NCI-H2107 treated with DMSO at 0.1 percent for 48 hours (cell line): ENCODE measurements around the gene SLC17A2.

ENCODE experiments used
- DNase-seq: peaks from one replicate; lab custom pipeline; 2025; ENCODE audit not compliant: unreplicated experiment; lab: John Stamatoyannopoulos, UW

SLC17A2 gene

DNA sequence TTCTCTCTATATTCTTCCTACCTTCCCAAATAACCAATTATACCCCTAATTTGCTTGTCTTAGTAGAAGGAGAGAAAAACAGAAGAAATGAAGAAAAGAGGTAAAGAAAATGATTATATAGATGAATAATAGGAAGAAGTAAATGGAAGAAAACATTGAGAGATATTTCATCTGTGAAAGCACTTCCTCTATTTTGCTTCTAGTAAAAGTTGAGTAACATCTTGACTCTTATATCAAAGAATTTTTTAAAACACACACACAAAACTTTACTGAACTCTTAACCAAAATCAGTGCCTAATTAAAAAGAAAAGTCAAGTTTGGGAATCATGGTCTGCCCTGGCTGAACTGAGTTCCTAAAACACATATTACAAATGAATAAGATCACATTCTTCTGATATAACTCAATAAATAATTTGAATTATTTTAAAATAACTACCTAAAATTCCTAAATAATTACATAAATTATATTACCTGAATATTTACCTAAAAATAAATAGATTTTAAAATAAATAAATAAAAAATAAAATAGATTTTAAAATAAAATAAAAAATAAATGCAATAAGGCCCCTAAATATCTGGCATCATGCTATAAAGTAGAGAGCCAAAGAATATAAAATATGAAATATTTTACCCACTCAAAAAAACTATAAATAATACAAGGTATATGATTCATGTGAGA is 8.8 kb downstream of the SLC17A2 start:
- no peak for DNase-seq

DNA sequence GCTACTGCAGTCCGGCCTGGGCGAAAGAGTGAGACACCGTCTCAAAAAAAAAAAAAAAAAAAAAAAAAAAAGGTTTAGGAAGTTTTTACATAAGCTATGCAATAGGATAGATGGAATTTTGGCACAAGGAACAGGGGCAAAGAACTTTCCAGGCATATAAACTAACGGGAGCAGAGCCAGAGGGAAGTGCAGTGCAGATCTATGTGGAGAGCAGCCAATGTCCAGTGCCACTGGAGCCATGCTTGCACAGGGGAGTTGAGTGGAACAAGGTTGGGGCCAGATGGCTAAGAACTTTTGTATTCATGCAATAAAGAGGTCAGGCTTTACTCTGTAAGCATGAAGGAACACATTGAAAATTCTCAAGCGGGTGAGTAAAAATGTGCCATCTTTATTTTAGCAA is 10.8 kb downstream of the SLC17A2 start:
- no peak for DNase-seq

DNA sequence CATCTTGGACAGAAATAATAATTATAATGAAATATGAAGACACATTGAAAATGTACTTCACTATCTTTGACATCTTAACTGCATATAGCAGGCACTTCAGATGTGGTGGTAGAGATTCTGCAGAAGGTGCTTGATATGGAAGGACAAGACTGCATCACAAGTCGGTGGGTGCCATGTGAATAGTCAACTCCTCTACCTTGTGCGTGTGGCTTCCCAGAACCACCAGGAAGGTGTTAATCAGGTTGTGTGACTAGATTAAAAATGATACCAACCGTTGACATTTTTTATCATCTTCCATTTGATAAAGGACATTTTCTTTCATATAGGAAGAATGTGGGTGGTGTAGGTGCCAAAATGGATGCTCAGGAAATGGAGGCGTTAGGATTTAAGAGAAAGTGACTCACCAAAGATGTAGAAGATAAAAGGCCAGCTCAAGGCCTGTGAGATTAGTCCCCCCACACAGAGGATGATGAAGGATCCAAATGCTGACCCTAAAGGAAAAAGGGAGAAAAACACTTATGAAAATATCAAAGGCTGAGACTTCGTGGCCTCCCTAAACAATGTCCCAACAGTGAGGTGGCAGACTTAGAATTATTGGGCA is 12.3 kb downstream of the SLC17A2 start:
- DNase-seq: no peak

DNA sequence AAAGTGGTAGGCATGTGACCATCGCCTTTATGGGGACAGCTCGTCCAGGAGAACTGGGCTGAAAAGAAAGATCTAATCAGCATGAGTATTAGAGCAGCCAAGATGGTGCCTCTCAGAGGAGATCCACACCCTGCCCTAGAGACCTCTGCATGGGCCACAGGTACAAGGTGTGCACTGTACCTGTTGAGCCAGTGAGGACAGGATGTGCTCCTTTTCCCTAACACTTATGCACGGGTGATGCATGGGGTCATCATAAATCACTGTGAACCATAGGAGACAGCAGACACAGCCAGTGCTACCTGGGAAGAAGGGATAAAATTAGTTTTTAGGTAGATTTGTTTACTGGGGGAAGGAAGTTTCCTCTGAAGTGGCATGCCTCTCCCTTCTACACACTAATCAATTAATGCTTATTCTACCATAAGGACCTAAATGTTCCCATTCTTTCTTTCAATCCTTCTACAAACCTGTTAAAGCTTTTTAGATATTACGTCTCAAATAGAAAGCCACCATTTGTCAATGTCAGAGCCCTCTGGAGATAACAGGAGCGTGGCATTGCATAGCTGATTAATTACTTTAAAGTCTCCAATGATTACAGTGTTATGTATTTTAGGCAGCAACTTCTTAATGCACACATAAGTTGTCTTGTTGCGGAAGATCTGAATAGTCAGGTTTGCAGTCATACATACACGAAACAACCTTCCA is 13.6 kb downstream of the SLC17A2 start:
- DNase-seq: no peak

DNA sequence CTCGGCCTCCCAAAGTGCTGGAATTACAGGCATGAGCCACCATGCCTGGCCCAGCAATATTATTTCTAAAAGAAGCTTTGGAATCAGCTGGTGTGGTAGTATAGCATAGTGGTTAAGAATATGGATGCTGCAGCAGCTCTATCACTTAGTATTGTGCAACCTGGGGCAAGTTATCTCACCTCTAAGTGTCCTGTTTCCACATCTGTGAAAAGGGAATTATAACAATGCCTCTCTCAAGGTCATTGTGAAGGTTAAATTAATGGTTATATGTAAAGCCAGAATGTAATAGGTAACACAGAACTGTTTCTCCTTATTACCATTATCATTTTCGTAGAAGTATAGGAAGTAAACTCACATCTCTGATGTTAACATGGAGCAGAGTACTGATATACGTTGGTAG is 14.2 kb downstream of the SLC17A2 start:
- no peak for DNase-seq

DNA sequence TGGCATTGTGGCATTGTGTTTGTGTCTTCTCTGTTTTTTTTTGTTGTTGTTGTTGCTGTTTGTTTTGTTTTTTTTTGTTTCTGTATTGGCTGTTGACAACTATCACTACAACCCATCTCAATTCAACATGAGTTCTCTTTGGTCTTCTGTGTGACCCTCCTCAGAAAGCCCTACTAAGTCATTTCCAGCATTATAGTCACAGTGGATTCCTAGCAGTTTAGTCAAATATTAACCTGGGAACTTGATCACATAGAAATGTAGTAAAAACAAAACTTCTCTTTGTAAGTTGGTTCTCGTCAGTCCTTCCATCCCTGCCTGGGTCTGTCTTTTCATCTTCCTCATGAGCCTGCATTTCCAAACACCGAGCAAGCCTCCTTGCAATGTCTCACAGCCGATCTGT is 16.8 kb downstream of the SLC17A2 start:
- DNase-seq: no peak

DNA sequence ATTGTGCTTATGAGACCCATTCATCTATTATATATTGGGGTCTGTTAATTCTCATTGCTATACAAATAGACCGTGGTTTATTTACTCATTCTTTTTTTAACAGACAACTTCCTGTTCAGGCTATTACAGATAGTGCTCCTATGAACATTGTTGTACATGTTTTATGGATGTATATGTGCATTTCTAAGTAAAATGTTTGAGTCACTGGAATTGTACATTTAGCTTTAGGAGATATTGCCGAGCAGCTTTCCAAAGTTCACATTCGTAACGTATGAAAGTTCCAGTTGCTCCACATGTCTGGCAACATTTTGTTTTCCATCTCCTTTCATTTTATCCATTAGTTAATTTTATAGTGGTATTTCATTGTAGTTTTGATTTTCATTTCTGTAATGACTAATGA is 19.1 kb downstream of the SLC17A2 start:
- no peak for DNase-seq

DNA sequence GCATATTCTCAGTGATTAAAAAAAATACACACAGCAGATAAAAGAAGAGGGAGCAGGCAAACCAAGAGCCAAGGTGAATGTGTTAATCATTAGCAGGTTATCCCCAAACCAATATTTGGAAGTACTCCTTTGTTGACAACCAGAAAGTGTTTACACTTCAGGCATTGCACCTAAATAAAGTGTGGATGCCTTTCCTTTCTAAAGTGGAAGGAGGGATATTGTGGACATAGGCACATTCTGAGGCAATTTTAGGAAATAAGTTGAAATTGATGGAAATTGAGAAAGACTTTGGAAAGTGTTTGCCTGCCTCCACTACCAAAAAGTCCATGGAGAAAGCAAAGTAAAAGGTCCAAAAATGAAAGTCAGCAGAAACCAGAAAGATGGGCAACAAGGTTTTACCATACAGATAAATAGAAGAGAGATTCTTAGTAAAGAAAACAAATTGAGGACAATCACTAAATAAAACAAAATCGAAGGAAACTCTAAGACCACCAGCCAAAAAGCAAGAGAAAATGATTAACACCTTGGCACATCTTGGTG is 22.9 kb downstream of the SLC17A2 start:
- no peak for DNase-seq

DNA sequence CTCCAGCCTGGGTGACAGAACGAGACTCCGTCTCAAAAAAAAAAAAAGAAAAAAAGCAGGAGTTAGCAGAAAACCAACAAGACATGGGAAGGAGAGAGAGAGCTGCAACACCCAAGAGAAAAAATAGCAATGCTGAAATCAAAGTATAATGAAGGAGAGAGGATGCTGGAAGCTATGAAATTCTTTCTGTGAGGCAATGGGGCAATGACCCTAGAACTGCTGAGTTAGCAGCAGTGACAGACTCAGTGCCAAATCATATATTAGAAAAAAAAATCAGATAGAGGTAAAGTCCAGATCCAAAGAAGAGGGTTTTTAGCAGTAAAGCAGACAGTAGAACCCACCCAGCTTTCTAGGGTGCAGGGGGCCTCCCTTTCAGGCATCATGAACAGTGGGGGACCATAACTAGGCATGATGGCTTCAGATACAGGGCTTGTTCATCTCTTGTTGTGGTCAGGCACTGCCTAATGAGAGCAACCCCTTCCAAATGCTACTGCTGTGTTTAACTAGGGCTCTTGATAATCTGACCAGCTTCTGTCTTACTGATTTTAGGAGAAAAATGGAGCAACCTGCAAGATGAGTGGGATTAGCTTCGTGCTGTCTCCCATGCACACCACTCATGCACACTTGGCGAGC is 26.9 kb downstream of the SLC17A2 start:
- no peak for DNase-seq

DNA sequence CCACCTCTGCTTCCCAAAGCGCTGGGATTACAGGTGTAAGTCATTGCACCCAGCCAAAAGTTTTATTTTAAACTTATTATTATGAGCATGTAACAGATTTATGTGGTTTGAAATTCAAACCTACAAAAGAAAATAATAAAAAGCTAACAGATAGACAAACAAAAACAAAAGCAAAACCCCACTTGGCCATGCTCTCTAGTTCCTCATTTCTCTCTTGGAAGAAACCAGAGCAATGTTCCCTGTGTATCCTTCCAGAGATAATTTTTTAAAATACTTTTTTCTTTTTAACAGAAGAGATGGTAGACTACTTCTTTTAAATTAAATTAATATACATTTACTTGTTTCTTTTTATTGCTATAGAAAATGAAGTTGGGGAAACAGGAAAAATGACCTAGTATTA is 28.4 kb downstream of the SLC17A2 start:
- no peak for DNase-seq

DNA sequence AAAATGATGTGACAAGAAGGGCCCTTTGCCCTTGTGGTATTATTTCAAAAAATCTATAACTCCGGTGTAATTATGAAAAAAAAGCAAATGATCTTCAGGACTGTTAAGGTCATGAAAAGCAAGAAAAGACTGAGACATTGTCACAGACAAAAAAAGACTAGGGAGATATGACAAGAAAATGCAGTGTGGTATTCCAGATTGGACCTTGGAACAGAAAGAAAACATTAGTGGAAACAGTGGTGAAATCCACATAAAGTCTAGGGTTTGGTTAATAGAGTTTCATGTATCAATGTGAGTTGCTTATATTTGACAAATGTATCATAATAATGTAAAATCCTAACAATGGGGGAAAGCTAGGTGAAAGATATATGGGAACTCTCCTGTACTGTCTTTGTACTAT is 29.6 kb downstream of the SLC17A2 start:
- no peak for DNase-seq

DNA sequence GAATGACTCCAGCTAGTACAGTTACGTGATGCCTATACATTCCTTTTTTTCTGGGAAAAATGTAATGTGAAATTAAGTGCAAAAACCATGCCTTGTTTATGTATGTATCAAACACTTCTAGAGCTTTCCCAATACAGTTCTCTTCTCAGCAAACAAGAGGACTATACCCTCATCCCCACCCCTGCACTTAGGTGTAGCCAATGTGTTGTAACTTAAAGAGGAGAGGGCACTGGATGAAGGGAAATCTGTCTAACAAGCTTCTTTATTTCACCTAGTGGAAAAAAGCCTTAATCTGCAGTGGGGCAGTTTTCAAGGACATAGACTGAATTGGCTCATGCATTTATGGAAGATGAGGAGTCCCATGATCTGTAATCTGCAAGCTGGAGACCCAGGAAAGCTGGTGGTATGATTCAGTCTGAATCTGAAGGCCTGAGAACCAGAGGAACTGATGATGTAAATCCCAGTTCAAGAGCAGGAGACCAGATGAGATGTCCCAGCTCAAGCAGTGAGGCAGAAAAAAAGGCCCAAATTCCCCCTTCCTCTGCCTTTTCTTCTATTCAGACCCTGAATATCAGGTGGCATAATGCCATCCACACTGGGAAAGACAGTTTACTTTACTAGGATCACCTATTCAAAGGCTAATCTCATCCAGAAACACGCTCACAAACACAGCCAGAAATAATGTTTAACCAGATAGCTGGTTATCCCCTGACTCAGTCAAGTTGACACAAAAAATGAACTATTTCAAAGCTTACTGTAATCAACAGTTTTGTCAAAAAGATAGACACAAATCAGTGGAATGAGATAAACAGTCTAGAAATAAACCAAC is 30.7 kb downstream of the SLC17A2 start:
- no peak for DNase-seq

DNA sequence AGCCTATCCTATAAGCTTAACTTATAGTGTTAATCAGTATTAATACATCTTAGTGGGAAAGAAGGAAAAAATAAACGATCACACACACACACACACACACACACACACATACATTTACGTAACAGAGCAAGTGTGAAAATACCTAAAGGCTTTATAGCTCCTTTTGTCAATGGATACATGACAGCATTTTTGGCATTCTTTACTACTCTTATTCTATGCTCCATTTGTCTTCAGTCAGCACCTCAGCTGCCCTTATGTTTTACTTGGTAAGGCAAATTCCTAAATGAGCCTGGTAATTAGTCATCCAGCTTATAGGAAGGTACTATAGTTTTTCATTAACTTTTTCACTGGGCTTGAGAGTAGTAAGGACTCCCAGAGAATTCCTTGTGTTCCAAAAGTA is 31.4 kb downstream of the SLC17A2 start:
- no peak for DNase-seq

DNA sequence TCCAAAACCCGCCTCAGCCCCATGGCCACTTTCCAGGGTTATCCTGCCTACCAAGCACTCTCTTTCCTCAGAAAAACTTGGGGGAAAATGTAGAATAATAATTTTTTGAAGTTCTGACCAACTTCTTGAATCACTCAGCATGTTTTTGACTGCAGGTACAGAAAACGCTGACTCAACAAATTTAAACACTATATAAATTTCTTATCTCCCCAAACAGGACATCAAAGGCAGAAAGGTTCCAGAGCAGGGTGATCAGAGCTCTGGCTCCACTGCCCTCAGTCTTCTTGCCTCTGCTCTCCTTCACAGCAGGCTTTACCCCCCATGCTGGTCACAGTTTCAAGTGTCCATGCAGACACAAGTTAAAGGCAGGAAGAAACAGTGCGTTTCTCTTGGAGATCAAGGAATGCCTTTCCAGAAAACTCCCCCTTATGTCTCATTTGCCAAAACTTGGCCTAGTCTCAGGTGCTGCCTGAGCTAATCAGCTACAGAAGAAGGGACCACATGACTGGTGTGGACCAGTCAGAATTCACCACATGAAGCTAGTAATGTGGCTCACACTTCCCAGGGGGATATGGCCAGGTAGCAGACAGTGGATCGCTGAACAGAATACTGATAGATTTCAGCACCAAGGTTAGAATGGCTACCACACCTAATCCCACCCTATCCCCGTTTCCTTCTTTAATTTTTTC is 32.1 kb downstream of the SLC17A2 start:
- DNase-seq: no peak

DNA sequence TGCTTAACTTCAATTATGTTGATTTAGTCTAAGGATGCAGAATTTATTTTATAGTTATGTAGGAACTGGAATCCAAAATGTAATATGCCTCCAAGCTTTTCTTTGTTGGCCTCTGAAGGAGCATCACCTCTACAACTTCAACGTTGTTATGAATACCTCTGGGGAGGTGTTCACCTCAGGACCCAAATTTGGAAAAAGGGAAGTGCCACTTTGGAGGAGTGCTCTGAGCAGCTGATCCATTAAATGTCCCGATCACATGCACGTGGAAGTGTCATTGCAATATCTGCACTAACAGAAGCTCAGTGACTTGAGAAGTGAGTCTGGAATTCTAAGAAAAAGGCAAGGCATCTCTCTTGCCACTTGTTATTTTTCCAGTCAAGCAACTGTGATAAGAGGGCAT is 34.2 kb downstream of the SLC17A2 start:
- no peak for DNase-seq

DNA sequence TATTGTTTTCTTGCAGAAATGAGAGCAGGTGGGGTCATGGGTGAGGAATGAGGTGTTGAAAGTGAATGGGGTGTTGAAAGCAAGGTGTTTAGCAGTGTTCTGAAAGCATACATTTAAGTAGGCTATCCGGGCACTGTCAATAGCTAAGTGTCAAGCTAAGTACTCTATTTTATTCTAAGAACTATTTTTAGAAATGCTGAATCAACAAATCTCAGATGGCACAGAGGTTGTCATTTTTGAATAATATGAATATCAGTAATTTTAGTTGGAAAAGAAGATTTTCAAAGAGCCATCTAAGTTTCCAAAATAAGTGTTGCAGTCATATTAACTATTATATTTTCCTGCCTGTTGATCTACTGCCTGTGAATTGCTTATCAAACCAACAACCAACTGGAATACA is 34.7 kb downstream of the SLC17A2 start:
- DNase-seq: no peak

DNA sequence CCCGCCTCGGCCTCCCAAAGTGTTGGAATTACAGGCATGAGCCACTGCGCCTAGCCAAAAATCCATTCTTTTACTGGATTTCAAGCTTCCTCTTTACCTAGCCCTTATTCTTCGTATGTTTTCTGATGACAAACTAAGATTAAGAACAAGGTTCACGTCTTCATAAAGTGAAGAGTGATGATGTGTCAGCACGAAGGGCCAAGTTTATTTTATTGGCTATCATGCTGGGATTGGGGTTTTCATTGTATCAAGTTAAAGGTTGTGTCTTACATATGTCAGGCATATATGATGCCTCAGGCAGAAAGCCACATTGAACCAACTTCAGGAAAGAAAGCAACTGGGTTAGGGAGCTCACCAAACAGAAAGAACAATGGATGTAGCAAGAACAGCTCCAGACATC is 36.7 kb downstream of the SLC17A2 start:
- DNase-seq: no peak

DNA sequence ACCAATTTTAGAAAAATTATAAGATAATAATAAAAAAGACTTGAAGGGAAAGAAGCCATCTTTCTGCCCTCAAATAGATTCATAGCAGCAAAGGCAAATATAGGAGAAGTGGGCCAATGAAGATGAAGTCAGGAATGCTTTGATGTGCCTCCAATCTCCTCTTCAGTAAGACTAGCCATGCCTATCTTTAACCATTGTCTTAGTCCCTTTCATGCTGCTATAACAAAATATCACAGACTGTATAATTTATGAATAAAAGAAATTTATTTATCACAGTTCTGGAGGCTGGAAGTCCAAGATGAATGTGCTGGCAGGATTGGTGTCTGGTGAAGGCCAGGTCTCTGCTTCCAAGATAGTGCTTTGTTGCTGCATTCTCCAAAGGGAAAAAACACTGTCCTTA is 37.6 kb downstream of the SLC17A2 start:
- no peak for DNase-seq

DNA sequence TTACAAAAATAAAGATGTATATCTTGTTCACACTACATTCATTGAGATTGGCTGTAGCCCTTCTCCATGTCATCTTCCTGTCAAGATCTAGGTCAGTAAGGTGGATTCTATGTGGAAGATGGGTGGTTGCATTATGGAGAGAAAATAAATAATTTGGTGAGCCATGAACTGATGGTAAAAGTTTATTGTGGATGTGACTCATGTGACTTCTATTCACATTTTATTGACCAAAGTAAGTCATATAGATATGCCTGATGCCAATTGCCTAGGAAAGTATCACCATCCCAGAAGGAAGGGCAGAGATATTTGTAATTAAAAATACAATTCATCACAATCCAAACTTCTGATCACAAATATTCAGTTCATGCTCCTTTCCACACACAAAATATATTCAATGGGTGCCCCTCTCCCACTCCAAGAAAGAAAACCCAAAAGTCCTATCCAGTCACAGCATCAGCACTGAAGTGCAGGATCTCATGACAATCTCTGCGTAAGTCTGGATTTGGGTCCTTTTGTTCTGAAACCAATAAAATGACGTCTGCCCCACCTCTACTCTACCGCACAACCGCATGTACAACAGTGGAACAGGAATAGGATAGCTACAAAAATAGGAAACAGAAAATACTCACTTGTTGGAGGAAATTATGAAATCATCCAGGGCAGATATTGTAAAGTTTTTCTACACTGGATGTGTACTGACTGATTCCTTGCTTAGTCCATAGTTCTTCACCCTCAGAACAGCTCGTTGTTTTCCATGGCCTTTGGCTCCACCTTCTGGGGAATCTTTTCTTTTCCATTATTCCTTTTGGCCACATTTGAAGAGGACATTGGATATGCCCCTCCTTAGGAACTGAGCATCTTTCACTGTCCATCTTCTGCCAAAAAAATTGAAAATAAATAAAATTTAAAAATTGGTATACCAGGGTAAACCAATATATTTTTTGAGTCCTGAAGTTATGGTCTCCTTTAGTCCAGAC is 40.3 kb downstream of the SLC17A2 start:
- DNase-seq: peak; percentile 18
